HepG2 (cell line): ENCODE measurements around the gene MROH2A.

Source experiments
- MIER2 ChIP-seq: IDR thresholded peaks from 2 replicates; pipeline ENCODE4 v1.6.1; 2016; ENCODE audit warnings: missing biosample characterization, missing genetic modification reagents
- RELA ChIP-seq: sonication (generic); formaldehyde crosslinking; IDR thresholded peaks from 2 replicates; pipeline ENCODE4 v1.4.0; 2020; ENCODE audit warnings: missing genetic modification reagents
- ZNF816 ChIP-seq: sonication (generic); formaldehyde crosslinking; IDR thresholded peaks from 2 replicates; pipeline ENCODE4 v1.8.0; 2022; ENCODE audit warnings: missing genetic modification reagents, mild to moderate bottlenecking, borderline replicate concordance

- TF ChIP-seq ZNF816 (CRISPR knock-in tag) (peak; percentile 91; the same call in 1 of the 2 replicates), MIER2 (CRISPR knock-in tag) (peak; percentile 75), RELA (no peak)
Observed at GRCh38 chr2:233756429-233757081, 21.6 kb upstream of the MROH2A start.
